Gastroesophageal sphincter (tissue), 4 donors: ENCODE measurements around the gene PLS3. TPM values are rescaled to one million over a fixed set of nuclear protein-coding genes. Genes with fewer than 3 reads are reported as not detected.

Experiments used
- ATAC-seq: fragments of 150-250 bp; one replicate; pipeline ENCODE4 v1.9.1; 2016; ENCODE audit warnings: mild to moderate bottlenecking, moderate library complexity
- H3K27ac ChIP-seq, 4 donors: fragments of 200-600 bp; sonication (generic) in 3 of 4; 1 replicate in 3 of 4; 2 replicates in 1 of 4; pipeline ENCODE4 v1.5.1; 2016 to 2019
- H3K27me3 ChIP-seq: fragments of 200-600 bp; sonication (generic); one replicate; pipeline ENCODE4 v1.5.1; 2019
- H3K36me3 ChIP-seq, 2 donors: fragments of 200-600 bp; sonication (generic); one replicate each; pipeline ENCODE4 v1.5.1; 2019; ENCODE audit warnings: control low read depth in 1 of 2
- H3K4me1 ChIP-seq, 3 donors: fragments of 200-600 bp; sonication (generic); 1 replicate in 2 of 3; 2 replicates in 1 of 3; pipeline ENCODE4 v1.5.1; 2016 to 2019; ENCODE audit warnings: control low read depth in 2 of 3
- H3K4me3 ChIP-seq, 2 donors: fragments of 200-600 bp; sonication (generic); one replicate each; pipeline ENCODE4 v1.5.1; 2019; ENCODE audit warnings: mild to moderate bottlenecking in 1 of 2, moderate library complexity in 1 of 2
- H3K9me3 ChIP-seq, 3 donors: fragments of 200-600 bp; sonication (generic); one replicate each; pipeline ENCODE4 v1.5.1; 2017 to 2019; ENCODE audit warnings: control low read depth in 2 of 3
- EP300 ChIP-seq: sonication (generic); formaldehyde crosslinking; IDR thresholded peaks from one replicate; pipeline ENCODE4 v1.6.1; 2017; ENCODE audit warnings: antibody characterized with exemption, mild to moderate bottlenecking
- POLR2A ChIP-seq, 2 donors: fragments of 450-650 bp; IDR thresholded peaks; one replicate each; pipeline ENCODE4 v1.6.1; 2017; ENCODE audit warnings: antibody characterized with exemption in 2 of 2, mild to moderate bottlenecking in 2 of 2, moderate library complexity in 1 of 2
- POLR2AphosphoS5 ChIP-seq: sonication (generic); formaldehyde crosslinking; IDR thresholded peaks from one replicate; pipeline ENCODE4 v1.6.1; 2017; ENCODE audit warnings: antibody characterized with exemption
- WGBS, 2 donors: methylation state at CpG; one replicate each; pipeline ENCODE4 v1.1.5; 2018; ENCODE audit warnings: low coverage in 1 of 2; 5-methylcytosine and 5-hydroxymethylcytosine counted together
- total RNA-seq, 4 donors: library from RNA; depleted of rRNA; stranded (reverse); fragments of >200 nt; gene quantifications; one replicate each; pipeline ENCODE4 v1.1.0, GENCODE V29; 2016
- TF ChIP-seq, protein P1 (sequence below), 4 experiments: fragments of 200-600 bp in 2 of 4; fragments of 450-650 bp in 2 of 4; sonication (generic) in 1 of 4; IDR thresholded peaks; one replicate each; pipeline ENCODE4 v1.5.1; 2017 to 2019; ENCODE audit warnings: antibody characterized with exemption in 4 of 4, mild to moderate bottlenecking in 2 of 4, moderate library complexity in 2 of 4

Gene PLS3, protein sequence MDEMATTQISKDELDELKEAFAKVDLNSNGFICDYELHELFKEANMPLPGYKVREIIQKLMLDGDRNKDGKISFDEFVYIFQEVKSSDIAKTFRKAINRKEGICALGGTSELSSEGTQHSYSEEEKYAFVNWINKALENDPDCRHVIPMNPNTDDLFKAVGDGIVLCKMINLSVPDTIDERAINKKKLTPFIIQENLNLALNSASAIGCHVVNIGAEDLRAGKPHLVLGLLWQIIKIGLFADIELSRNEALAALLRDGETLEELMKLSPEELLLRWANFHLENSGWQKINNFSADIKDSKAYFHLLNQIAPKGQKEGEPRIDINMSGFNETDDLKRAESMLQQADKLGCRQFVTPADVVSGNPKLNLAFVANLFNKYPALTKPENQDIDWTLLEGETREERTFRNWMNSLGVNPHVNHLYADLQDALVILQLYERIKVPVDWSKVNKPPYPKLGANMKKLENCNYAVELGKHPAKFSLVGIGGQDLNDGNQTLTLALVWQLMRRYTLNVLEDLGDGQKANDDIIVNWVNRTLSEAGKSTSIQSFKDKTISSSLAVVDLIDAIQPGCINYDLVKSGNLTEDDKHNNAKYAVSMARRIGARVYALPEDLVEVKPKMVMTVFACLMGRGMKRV
- 100 to 1,000 TPM in 3 of 4 donors, 10 to 100 TPM in 1; 83.5 to 134 (median 114) TPM for total RNA-seq

DNA sequence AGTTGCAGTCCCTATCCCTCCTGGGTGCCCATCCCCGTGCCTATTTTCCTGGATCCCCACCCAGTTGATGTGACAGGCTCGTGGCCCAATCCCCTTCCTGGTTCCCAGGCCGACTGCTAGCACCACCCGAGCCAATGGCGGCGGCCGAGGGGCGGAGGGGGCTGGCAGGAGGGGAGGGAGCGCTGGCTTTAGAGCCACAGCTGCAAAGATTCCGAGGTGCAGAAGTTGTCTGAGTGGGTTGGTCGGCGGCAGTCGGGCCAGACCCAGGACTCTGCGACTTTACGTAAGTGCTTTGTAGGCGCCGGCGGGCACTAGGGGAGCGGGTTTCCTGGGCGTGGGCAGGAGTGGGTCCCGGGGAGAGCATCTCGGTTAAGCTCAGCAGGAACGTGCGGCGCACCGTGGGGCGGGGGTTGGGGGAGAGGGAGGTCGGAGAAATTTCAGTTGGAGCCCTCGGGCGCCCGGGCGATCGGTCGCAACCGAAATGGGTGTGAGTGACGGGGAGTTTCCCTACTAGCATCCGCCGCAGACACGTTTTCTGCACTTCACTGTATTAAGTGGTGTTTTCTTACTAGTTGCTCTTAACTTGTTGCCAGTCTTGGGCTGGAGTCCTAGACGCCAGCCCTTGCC is at the start of gene PLS3:
PLS3 (plus strand) TSS at position 197 of the 627 bp plus-strand sequence. CDS start 49,077 bp downstream, outside the sequence.
- peak within 1 kb of the TSS; percentile 66 to 99 for H3K4me3 ChIP-seq
- TF ChIP-seq POLR2A (IDR thresholded peaks at IDR 0.05): peak; percentile 54 to 65
- TF ChIP-seq POLR2AphosphoS5: peak; percentile 72
- TF ChIP-seq, protein P1, sequence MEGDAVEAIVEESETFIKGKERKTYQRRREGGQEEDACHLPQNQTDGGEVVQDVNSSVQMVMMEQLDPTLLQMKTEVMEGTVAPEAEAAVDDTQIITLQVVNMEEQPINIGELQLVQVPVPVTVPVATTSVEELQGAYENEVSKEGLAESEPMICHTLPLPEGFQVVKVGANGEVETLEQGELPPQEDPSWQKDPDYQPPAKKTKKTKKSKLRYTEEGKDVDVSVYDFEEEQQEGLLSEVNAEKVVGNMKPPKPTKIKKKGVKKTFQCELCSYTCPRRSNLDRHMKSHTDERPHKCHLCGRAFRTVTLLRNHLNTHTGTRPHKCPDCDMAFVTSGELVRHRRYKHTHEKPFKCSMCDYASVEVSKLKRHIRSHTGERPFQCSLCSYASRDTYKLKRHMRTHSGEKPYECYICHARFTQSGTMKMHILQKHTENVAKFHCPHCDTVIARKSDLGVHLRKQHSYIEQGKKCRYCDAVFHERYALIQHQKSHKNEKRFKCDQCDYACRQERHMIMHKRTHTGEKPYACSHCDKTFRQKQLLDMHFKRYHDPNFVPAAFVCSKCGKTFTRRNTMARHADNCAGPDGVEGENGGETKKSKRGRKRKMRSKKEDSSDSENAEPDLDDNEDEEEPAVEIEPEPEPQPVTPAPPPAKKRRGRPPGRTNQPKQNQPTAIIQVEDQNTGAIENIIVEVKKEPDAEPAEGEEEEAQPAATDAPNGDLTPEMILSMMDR (IDR thresholded peaks at IDR 0.05): no peak
- ATAC-seq: peak; percentile 88
- H3K4me1 ChIP-seq: peaks cover 0 to 22% (median 0%) of the 10 kb centered on the region in 3 donors
- H3K27ac ChIP-seq: peak within 1 kb of the TSS; percentile 89 to 92 (median 90)
- H3K27me3 ChIP-seq: no peaks in the 10 kb centered on the region
- H3K36me3 ChIP-seq: no peaks in the 10 kb centered on the region
- H3K9me3 ChIP-seq: no peaks in the 10 kb centered on the region
- 0% methylated on average over 1 of the region's 40 CpGs; no CpG with 5 or more reads in 1 of the 2 donors for WGBS, 2 donors

DNA sequence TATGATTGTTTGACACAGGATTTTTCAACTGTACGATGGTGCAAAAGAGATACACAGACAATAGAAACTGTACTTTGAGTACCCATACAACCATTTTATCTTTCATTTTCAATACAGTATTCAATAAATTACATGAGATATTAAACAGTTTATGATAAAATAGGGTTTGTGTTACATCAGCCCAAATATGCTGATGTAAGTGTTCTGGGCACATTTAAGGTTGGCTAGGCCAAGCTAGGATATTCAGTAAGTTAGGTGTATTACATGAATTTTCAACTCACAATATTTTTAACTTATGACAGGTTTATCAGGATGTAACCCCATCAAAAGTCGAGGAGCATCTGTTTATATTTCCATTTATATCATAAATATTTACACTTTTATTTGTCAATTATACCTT is 42.9 kb upstream of the PLS3 start:
- no peaks in the 10 kb centered on the region for H3K4me1 ChIP-seq
- 61 to 85% methylated on average over 2 of the region's 2 CpGs for WGBS, 2 donors
- ATAC-seq: no peak
- no peak overlapping the region for H3K27ac ChIP-seq
- H3K4me3 ChIP-seq: no peak overlapping the region
- no peaks in the 10 kb centered on the region for H3K36me3 ChIP-seq
- H3K9me3 ChIP-seq: no peaks in the 10 kb centered on the region
- no peak for TF ChIP-seq EP300
- TF ChIP-seq, protein P1 (IDR thresholded peaks at IDR 0.05): no peak
- no peak for TF ChIP-seq POLR2A (IDR thresholded peaks at IDR 0.05)
- no peak for TF ChIP-seq POLR2AphosphoS5
- H3K27me3 ChIP-seq: no peaks in the 10 kb centered on the region

DNA sequence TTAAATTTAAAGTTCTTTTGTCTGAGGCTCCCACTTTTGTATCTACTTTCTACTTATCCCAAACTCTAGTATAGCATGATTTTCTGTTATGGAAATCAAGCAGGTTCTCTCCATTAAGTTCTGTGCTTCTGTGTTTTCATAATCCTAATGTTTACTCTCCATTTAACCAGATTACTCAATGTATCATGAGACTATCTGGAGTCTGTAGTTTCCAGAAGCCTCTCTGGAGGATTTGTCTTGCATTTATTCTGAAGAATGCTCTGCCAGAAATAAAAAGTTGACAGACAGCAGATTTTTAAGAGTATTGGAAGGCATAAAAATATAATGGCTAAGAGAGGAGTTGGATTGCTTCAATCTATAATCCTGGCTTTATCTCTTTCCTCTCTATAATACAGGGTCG is 39.2 kb upstream of the PLS3 start:
- Histone ChIP-seq H3K4me3 (no peak overlapping the region), H3K9me3 (no peaks in the 10 kb centered on the region), H3K27ac (no peak overlapping the region), H3K36me3 (no peaks in the 10 kb centered on the region), H3K27me3 (no peaks in the 10 kb centered on the region), H3K4me1 (no peaks in the 10 kb centered on the region)
- 29 to 50% methylated on average over 1 of the region's 1 CpG for WGBS, 2 donors
- no peak for TF ChIP-seq POLR2A (IDR thresholded peaks at IDR 0.05)
- TF ChIP-seq, protein P1 (IDR thresholded peaks at IDR 0.05): no peak
- TF ChIP-seq EP300: no peak
- TF ChIP-seq POLR2AphosphoS5: no peak
- ATAC-seq: no peak

DNA sequence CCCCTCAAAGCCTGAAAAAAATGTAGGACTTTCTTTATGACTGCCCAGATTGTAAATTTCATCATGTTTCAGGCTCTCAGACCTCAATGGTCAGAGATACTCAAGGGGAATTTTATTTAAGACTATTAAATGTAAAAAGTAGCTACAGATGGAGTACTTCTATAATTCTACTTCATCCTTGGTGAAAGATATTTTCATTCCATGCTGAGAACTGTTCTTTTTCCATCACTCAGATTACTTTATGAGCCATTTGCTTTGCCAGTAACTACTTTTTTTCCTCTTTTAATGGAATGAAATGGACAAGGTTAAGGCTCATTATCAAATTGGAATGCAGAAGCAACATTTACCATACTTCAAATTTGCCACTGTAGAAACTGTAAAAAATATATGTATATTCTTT is 38.0 kb upstream of the PLS3 start:
- TF ChIP-seq, protein P1 (IDR thresholded peaks at IDR 0.05): no peak
- TF ChIP-seq EP300: no peak
- no peak for TF ChIP-seq POLR2A (IDR thresholded peaks at IDR 0.05)
- TF ChIP-seq POLR2AphosphoS5: no peak

More for the DNA sequence above, 38.0 kb upstream of the PLS3 start:
- Histone ChIP-seq H3K4me3 (no peak overlapping the region), H3K36me3 (no peaks in the 10 kb centered on the region), H3K27me3 (no peaks in the 10 kb centered on the region), H3K27ac (no peak overlapping the region), H3K9me3 (no peaks in the 10 kb centered on the region), H3K4me1 (no peaks in the 10 kb centered on the region)
- ATAC-seq: no peak
